ENCODE data around the gene DUSP6.

DUSP6 gene, protein sequence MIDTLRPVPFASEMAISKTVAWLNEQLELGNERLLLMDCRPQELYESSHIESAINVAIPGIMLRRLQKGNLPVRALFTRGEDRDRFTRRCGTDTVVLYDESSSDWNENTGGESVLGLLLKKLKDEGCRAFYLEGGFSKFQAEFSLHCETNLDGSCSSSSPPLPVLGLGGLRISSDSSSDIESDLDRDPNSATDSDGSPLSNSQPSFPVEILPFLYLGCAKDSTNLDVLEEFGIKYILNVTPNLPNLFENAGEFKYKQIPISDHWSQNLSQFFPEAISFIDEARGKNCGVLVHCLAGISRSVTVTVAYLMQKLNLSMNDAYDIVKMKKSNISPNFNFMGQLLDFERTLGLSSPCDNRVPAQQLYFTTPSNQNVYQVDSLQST

GRCh38 chr12:89352492-89353187 lies at the start of gene DUSP6:
Gene DUSP6, minus strand, starts transcription at chr12:89352501. Its CDS starts 462 bp downstream, at chr12:89352039.
- peak; percentile 98 for DNase-seq (ENCODE audit: low read depth)

- no peak for DNase-seq (ENCODE audit: low read depth)
These were observed 49.2 kb upstream of the DUSP6 start for GRCh38 chr12:89401433-89402058.

DNA sequence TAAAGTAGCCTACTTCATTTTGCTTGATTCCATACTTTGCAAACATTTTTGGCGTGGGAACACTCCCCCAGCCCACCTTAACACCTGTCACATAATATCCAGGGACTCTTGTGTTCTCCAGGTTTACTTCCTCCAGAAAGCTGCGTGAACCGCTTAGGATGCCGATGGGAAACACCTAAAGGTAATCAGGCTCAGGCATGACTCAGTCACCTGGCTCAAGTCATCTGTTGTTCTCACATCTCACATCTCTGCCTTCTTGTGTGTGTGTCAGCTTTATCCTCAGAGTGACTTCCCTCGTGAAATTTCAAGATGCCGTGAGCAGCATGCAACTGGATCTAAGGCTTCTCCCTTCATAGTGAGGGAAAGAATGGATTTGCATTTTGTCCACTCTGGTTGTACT lies 48.1 kb upstream of the DUSP6 start:
- DNase-seq (ENCODE audit: low read depth): no peak

GRCh38 chr12:89395712-89396111 lies 43.4 kb upstream of the DUSP6 start:
- no peak for DNase-seq (ENCODE audit: low read depth)

DNA sequence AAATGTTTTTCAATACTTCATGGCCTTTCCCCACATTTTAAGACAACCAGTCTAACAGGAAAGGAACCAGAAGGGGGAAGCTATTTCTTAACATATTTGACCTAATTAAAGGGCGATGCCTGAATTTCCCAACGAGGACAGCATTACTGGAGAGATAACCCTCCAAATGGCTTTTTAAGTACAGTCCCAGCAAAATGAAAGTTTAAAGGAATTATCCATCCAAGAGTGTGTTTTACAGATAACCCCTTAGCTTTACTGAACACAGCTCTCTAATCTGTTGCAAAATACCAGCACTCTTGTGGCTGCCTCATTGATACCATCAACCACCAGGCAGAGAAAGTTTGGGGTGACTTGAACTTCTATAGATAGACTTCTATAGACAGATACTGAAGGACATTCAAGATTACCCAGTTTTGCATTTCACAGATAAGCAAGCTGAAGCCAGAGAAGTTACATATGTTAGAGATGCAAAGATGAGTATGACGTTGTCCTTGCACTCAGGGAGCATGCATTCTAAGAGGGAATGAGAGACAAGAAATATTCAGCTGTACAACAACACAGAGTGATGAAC lies 41.3 kb upstream of the DUSP6 start:
- no peak for DNase-seq (ENCODE audit: low read depth)

DNA sequence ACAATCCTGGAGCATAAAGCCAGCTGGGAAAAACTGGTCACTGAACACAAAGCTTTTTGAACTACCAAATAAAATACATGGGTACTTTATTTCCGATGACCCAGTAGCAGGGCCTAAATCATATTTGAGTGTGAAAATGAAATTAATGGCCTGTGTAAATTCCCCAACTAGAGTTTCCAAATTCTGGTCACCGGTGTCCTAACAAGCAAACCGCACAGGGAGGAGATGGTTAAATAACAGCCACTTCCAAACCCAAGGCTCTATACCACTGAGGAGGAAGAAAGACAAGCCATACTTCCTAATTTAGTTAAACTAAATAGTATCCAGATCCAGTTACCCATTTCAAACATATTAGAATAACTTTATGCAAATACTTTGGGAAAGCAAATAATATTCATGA lies 40.1 kb upstream of the DUSP6 start:
- DNase-seq (ENCODE audit: low read depth): no peak

DNA sequence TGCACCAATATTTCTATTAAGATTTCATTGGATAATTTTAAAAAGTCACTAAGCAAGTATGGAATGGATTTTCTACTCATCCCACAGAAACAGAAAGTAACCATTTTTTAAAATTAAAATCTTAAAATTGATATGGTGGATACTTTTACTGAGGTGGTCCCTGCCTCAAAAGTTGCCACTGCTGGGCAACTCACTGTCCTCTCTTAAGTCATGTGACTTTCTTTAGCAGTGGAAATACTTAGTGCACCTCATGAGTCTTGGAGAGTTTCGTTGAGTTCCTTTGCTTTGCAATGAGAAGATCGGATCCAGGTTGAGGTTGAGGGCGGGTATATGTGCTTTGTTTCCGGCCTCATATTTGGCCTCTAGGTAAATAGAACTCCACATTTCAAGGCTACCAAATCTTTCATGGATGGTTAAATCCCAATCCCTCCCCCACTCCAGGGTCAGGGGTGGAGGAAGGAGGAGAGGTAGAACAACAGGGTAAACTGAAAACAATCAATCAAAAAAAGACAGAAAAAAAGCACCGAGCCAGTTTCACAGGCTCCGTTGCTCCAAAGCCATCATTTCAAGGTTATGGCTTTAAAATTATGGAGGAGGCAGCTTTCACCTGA lies 39.5 kb upstream of the DUSP6 start:
- DNase-seq (ENCODE audit: low read depth): no peak

DNA sequence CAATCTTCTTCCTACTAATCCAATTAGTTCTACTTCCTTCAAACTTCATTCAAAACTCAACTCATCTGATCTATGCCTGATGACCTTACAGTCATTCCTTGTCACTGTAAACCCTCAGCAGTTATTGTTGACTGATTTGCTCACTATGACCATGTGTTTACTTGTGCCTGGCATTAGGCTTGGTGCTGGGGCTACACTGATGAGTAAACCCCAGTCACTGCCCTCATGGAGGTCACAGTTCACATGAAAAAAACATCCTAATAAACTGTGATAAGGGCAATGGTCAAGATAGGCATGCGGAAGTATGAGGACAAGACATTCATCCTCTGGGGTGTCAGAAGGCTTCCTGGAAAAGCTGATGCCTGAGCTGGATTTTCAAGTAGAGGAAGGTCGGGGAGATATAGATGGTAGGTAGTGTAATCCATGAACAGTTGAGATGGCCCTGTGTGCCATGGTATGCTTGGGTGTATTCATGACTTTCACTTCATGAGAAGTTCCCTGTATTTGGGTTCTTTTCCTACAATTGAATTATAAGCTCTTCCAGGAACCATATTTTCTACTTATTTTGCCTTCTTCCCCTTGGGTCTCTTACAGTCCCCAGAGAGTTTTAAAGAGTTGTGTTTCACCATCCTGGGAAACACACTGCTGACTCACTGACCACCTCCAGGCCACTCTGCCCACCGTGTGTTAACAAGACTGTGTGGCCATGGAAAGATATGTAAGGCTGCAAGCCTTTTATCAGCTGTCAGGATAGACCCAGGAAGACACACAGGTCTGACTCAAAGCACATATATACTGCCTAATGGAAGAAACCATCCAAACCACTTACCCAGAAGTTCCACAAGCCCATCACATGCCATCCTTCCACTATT lies 38.7 kb upstream of the DUSP6 start:
- no peak for DNase-seq (ENCODE audit: low read depth)

GRCh38 chr12:89389755-89390661 lies 37.7 kb upstream of the DUSP6 start:
- DNase-seq (ENCODE audit: low read depth): no peak

DNA sequence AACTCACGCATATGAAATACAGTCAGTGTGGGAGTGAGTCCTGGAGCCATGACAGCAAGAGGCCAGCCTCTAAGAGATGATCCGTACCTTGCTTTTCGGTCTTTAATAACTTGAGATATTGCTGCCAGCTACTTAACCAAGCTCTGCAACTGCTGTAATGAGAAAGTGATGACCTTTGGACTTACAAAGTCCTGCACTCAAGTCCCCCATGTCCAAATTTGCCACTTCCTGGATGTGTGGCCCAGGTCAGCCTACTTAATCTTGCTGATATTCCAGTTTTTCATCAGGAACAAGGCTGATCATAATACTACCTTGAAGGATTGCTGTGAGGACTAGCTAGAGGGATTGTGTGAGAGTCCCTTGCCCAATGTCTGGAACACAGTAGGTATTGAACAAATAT lies 33.8 kb upstream of the DUSP6 start:
- no peak for DNase-seq (ENCODE audit: low read depth)

GRCh38 chr12:89384807-89385206 lies 32.5 kb upstream of the DUSP6 start:
- no peak for DNase-seq (ENCODE audit: low read depth)

GRCh38 chr12:89384050-89384758 lies 31.9 kb upstream of the DUSP6 start:
- peak; percentile 90 for DNase-seq (ENCODE audit: low read depth)

DNA sequence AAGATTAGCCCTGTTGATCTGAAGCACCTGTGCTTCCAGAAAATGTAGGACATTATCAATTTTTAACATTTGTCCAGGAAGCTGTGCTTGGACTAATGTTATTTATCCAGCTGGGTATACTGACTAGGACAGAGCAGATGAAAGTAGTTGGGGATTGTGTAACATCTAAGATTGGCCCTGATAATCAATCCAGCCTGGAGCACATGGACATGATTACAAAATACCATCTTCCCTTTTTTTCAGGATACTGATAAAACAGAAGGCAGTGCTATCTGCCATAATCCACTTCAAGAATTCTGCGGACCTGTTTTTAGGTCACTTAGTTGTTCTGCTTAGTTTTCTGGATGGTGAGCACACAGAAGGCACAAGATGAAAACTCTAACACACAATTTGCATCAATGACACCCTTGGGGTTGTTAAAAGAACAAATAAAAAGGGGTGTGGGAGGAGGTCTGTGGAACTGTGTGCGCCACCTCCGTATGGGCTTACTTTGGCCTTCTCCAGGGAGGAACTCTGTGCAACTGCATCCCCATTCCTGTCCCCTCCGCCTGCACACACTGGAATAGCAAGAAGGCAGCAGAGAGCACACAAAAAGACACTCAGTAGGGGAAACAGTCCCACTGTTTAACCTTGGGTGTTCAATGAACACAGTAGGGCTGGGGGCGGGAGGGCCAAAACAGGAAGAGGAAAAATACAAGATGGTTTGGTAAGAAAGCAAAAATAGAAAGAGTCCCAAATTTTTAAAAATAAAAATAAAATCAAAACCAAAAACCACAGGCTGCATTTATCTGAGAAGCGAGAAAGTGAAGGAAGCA lies 31.1 kb upstream of the DUSP6 start:
- no peak for DNase-seq (ENCODE audit: low read depth)

DNA sequence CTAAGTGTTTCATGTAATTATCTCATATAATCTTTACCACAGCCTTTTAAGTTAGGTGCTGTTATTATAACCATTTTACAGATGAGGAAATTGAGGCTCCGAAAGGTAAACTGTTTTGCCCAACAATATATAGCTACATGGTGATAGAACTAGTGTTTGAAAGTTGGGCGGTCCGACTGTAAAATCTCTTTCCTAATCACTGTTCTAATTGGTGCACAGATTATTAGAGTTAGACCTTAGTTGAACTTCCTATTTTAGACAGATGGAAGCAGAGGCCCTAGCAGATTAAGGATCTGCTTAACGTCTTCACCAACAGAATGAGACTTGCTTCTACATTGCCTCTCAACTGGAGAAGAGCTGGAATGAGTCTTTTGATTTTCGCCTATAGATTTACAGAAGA lies 30.0 kb upstream of the DUSP6 start:
- no peak for DNase-seq (ENCODE audit: low read depth)

GRCh38 chr12:89379839-89380467 lies 27.7 kb upstream of the DUSP6 start:
- no peak for DNase-seq (ENCODE audit: low read depth)

- DNase-seq (ENCODE audit: low read depth): no peak
These were observed 27.0 kb upstream of the DUSP6 start for GRCh38 chr12:89379148-89379838.

DNA sequence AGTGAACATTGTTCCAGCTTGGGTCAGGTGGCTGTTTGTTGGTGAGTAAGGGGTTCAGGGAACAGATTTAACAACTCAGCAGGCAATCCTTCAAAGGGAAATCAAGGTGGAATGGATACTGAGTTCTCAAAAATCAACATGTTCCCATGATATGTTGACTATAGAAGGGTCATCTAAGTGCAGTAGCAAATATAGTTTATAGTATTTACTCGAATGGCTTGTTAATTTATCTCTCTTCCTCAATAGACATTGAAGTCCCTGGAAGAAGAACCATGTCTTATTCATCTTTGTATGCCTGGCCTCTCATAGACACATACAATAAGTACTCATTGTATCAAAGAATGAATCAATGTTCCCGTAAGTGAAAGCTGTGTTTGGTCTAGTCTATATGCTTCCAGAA lies 24.5 kb upstream of the DUSP6 start:
- DNase-seq (ENCODE audit: low read depth): no peak

- DNase-seq (ENCODE audit: low read depth): no peak
These were observed 23.9 kb upstream of the DUSP6 start for GRCh38 chr12:89376202-89376529.
